Neural crest cell (in vitro differentiated cells): ENCODE data around the gene SESTD1. TPM values are rescaled to one million over a fixed set of nuclear protein-coding genes. Genes with fewer than 3 reads are reported as not detected.

Experiments used
- DNase-seq: peaks from one replicate; pipeline ENCODE4 v3.0.0; 2021; ENCODE audit warnings: low read depth, mixed read lengths, low spot score
- H3K27ac Mint-ChIP-seq: one replicate; pipeline ENCODE4 v1.8.0; 2021; ENCODE audit warnings: mild to moderate bottlenecking, mixed read lengths; ENCODE audit not compliant: unreplicated experiment
- H3K27me3 Mint-ChIP-seq: 2 replicates; pipeline ENCODE4 v1.8.0; 2021; ENCODE audit warnings: low read depth, mild to moderate bottlenecking, mixed read lengths
- H3K36me3 Mint-ChIP-seq: 2 replicates; pipeline ENCODE4 v1.8.0; 2021; ENCODE audit warnings: low read depth, mild to moderate bottlenecking, mixed read lengths
- H3K4me1 Mint-ChIP-seq: 2 replicates; pipeline ENCODE4 v1.8.0; 2021; ENCODE audit warnings: mixed read lengths
- H3K4me3 Mint-ChIP-seq: one replicate; pipeline ENCODE4 v1.8.0; 2021; ENCODE audit warnings: mild to moderate bottlenecking, mixed read lengths
- H3K9me3 Mint-ChIP-seq: 2 replicates; pipeline ENCODE4 v1.8.0; 2021; ENCODE audit warnings: mixed read lengths
- total RNA-seq: library from RNA; stranded (reverse); gene quantifications from 2 replicates; pipeline ENCODE4 v1.2.1, GENCODE V29; 2021
- TF ChIP-seq, protein P1 (sequence below): fragments of 200-600 bp; sonication (generic); conservative IDR thresholded peaks from 2 replicates; pipeline ENCODE4 v1.5.0; 2021; ENCODE audit warnings: antibody characterized with exemption, mild to moderate bottlenecking

The SESTD1 gene
- total RNA-seq, 1 donor from 2014 or later = 99.7 TPM

DNA sequence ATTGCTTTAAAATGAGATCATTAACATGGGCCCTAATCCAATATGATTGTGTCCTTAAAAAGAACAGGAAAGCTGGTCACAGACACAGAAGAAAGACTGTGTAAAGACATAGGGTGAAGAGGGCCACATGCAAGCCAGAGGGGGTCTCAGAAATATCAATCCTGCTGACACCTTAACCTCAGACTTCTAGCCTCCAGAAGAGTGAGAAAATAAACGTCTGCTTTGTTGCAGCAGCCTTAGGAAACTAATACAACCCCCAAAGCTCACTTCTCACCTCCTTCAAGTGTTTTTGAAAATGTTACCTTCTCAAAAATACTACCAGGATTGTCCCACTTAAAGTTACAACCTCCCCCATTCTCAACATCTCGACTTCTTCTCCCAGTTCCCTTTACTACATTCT is 39.8 kb upstream of the SESTD1 start:
- TF ChIP-seq, protein P1, sequence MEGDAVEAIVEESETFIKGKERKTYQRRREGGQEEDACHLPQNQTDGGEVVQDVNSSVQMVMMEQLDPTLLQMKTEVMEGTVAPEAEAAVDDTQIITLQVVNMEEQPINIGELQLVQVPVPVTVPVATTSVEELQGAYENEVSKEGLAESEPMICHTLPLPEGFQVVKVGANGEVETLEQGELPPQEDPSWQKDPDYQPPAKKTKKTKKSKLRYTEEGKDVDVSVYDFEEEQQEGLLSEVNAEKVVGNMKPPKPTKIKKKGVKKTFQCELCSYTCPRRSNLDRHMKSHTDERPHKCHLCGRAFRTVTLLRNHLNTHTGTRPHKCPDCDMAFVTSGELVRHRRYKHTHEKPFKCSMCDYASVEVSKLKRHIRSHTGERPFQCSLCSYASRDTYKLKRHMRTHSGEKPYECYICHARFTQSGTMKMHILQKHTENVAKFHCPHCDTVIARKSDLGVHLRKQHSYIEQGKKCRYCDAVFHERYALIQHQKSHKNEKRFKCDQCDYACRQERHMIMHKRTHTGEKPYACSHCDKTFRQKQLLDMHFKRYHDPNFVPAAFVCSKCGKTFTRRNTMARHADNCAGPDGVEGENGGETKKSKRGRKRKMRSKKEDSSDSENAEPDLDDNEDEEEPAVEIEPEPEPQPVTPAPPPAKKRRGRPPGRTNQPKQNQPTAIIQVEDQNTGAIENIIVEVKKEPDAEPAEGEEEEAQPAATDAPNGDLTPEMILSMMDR = no peak
- Mint-ChIP-seq H3K36me3 (peaks cover 2% of the 10 kb centered on the region), H3K27me3 (no peaks in the 10 kb centered on the region), H3K4me3 (no peak overlapping the region), H3K4me1 (peaks cover 4% of the 10 kb centered on the region), H3K27ac (no peak overlapping the region), H3K9me3 (peaks cover 2% of the 10 kb centered on the region)
- no peak for DNase-seq

GRCh38 chr2:179302764-179303571 is 38.3 kb upstream of the SESTD1 start:
- Mint-ChIP-seq H3K9me3 (peaks cover 2% of the 10 kb centered on the region), H3K4me3 (no peak overlapping the region), H3K27ac (no peak overlapping the region), H3K27me3 (no peaks in the 10 kb centered on the region), H3K36me3 (peaks cover 2% of the 10 kb centered on the region), H3K4me1 (peaks cover 4% of the 10 kb centered on the region)
- TF ChIP-seq, protein P1 = no peak
- no peak for DNase-seq

GRCh38 chr2:179302149-179302548 is 37.5 kb upstream of the SESTD1 start:
- Mint-ChIP-seq H3K27me3 (no peaks in the 10 kb centered on the region), H3K4me1 (no peaks in the 10 kb centered on the region), H3K36me3 (peaks cover 2% of the 10 kb centered on the region), H3K27ac (no peak overlapping the region), H3K4me3 (no peak overlapping the region), H3K9me3 (peaks cover 2% of the 10 kb centered on the region)
- no peak for DNase-seq
- TF ChIP-seq, protein P1 = no peak

GRCh38 chr2:179298666-179299065 is 34.0 kb upstream of the SESTD1 start:
- TF ChIP-seq, protein P1 = no peak
- Mint-ChIP-seq H3K4me1 (no peaks in the 10 kb centered on the region), H3K9me3 (peaks cover 2% of the 10 kb centered on the region), H3K27me3 (no peaks in the 10 kb centered on the region), H3K27ac (no peak overlapping the region), H3K36me3 (peaks cover 2% of the 10 kb centered on the region), H3K4me3 (no peak overlapping the region)
- DNase-seq = no peak

- no peaks in the 10 kb centered on the region for H3K27me3 Mint-ChIP-seq
- H3K27ac Mint-ChIP-seq = no peak overlapping the region
- H3K4me3 Mint-ChIP-seq = no peak overlapping the region
- H3K36me3 Mint-ChIP-seq = peaks cover 2% of the 10 kb centered on the region
- DNase-seq = no peak
- TF ChIP-seq, protein P1 = no peak
- H3K4me1 Mint-ChIP-seq = no peaks in the 10 kb centered on the region
- H3K9me3 Mint-ChIP-seq = peaks cover 2% of the 10 kb centered on the region
Measured at GRCh38 chr2:179297927-179298326, 33.3 kb upstream of the SESTD1 start.
